Adrenal gland (tissue), 19 donors: ENCODE results near the gene GPATCH4. TPM values are rescaled to one million over a fixed set of nuclear protein-coding genes. Genes with fewer than 3 reads are reported as not detected.

ENCODE experiments used
- DNase-seq, 7 donors: peaks; one replicate each; pipeline ENCODE4 v3.0.0-alpha.2; 2019 to 2020
- H3K27ac ChIP-seq, 5 donors: fragments of 200-600 bp; sonication (generic) in 4 of 5; 1 replicate in 3 of 5; 2 replicates in 2 of 5; pipeline versions ENCODE4 v1.5.1 to v1.8.0; 2016 to 2020; ENCODE audit warnings: mild to moderate bottlenecking in 1 of 5
- H3K27me3 ChIP-seq: fragments of 200-600 bp; 2 replicates; pipeline ENCODE4 v1.8.0; 2021
- H3K36me3 ChIP-seq, 2 donors: fragments of 200-600 bp; replicated peaks in 1 of 2; 1 replicate in 1 of 2; 2 replicates in 1 of 2; pipeline versions ENCODE4 v1.5.1 to v1.8.0; 2018 to 2022
- H3K4me1 ChIP-seq, 2 donors: fragments of 200-600 bp; replicated peaks in 1 of 2; 1 replicate in 1 of 2; 2 replicates in 1 of 2; pipeline versions ENCODE4 v1.5.1 to v1.8.0; 2018 to 2021
- H3K4me3 ChIP-seq, 4 donors: fragments of 200-600 bp; sonication (generic) in 3 of 4; one replicate each; pipeline ENCODE4 v1.5.1; 2016 to 2018
- H3K9me3 ChIP-seq, 3 donors: fragments of 200-600 bp; sonication (generic) in 1 of 3; replicated peaks in 1 of 3; 1 replicate in 2 of 3; 2 replicates in 1 of 3; pipeline versions ENCODE4 v1.5.1 to v1.8.0; 2016 to 2021
- CTCF ChIP-seq, 6 experiments: fragments of 450-650 bp in 4 of 6; fragments of 200-600 bp in 2 of 6; sonication (generic) in 1 of 6; IDR thresholded peaks; 1 replicate in 5 of 6; 2 replicates in 1 of 6; pipeline versions ENCODE4 v1.5.1 to v1.8.0; 2016 to 2021; ENCODE audit warnings: antibody characterized with exemption in 6 of 6, mild to moderate bottlenecking in 2 of 6, moderate library complexity in 1 of 6
- POLR2A ChIP-seq, 2 donors: fragments of 450-650 bp; IDR thresholded peaks; one replicate each; pipeline ENCODE4 v1.6.1; 2017; ENCODE audit warnings: antibody characterized with exemption in 2 of 2, mild to moderate bottlenecking in 2 of 2, moderate library complexity in 1 of 2
- WGBS, 4 donors: extraction: QIAGEN DNeasy Blood & Tissue Kit in 2 of 4; methylation state at CpG; one replicate each; pipeline versions ENCODE4 v1.1.5 to v1.1.7; 2013 to 2017; 5-methylcytosine and 5-hydroxymethylcytosine counted together
- intact Hi-C, 2 donors: fragments of 100-400 bp; cut with DNase I; formaldehyde crosslinking; loops; one replicate each; pipeline versions ENCODE4 v1.14.1 to v1.15.0; 2022 to 2023
- long read RNA-seq, 10 donors: library from polyadenylated mRNA in 3 of 10; unstranded in 2 of 10; stranded (forward) in 1 of 10; transcript quantifications; one replicate each; pipeline ENCODE4 v2.0.0 and lab custom pipeline, GENCODE V29; 2021 to 2026
- polyA plus RNA-seq, 3 donors: library from polyadenylated mRNA; stranded (reverse); fragments of 200-250 nt in 2 of 3; fragments of 350-450 nt in 1 of 3; fragmentation: Illumina TruSeq in 1 of 3; extraction: RNeasy Lipid Tissue Mini Kit (QIAGEN cat#74804) in 1 of 3; gene quantifications; one replicate each; pipeline ENCODE4 v1.2.3, GENCODE V29; 2013 to 2014
- total RNA-seq, 9 donors: library from RNA; depleted of rRNA in 4 of 9; stranded (reverse); fragments of >200 nt in 4 of 9; fragments of 120-200 nt in 1 of 9; fragmentation: NEBNext Ultra II Directional in 1 of 9; extraction: Animal tissue kit (Norgen Biotek cat#: 25700) in 1 of 9; gene quantifications; one replicate each; pipeline versions ENCODE4 v1.1.0 to v1.2.4, GENCODE V29; 2013 to 2023
- donor health status: healthy with polysubstance abuse.
- donor health status: Bipolar disorder and iron deficiency.
- donor health status: DM: yes; HTN: yes; CAD: no.
- donor health status: DM: no; HTN: no; CAD: no.
- donor health status: DM: no; HTN: no; CAD: no.
- donor health status: DM: yes; HTN: yes; CAD: no.

GPATCH4 gene
- total RNA-seq (10 to 100 TPM in 8 of 9 donors, 1 to 10 TPM in 1; 7.8 to 42.4 (median 24.3) TPM), polyA plus RNA-seq (10 to 100 TPM; 13.9 to 72.2 (median 39.3) TPM)
- long read RNA-seq, donor 1, transcript GPATCH4-201 (8 exons, 1,972 nt): major isoform, 15 of 19 reads
- long read RNA-seq, donor 1, partial matches to known transcripts: 0 of 19 reads
- long read RNA-seq, donor 1, other reads (novel, unspliced or antisense): 0 of 19 reads
- long read RNA-seq, donor 2, transcript GPATCH4-214 (2 exons, 552 nt): major isoform, 5 of 10 reads
- long read RNA-seq, donor 2, partial matches to known transcripts: 0 of 10 reads
- long read RNA-seq, donor 2, other reads (novel, unspliced or antisense): 0 of 10 reads
- long read RNA-seq, donor 3, transcript GPATCH4-201 (8 exons, 1,972 nt): major isoform, 9 of 9 reads
- long read RNA-seq, donor 3, partial matches to known transcripts: 0 of 9 reads
- long read RNA-seq, donor 3, other reads (novel, unspliced or antisense): 0 of 9 reads
- long read RNA-seq, donor 4, transcript GPATCH4-201 (8 exons, 1,972 nt): major isoform, 20 of 27 reads
- long read RNA-seq, donor 4, partial matches to known transcripts: 1 of 27 reads
- long read RNA-seq, donor 4, other reads (novel, unspliced or antisense): 4 of 27 reads
- long read RNA-seq, donor 5, transcript GPATCH4-201 (8 exons, 1,972 nt): major isoform, 30 of 39 reads
- long read RNA-seq, donor 5, partial matches to known transcripts: 0 of 39 reads
- long read RNA-seq, donor 5, other reads (novel, unspliced or antisense): 9 of 39 reads
- long read RNA-seq, donor 6, transcript GPATCH4-201 (8 exons, 1,972 nt): major isoform, 9 of 11 reads
- long read RNA-seq, donor 6, partial matches to known transcripts: 0 of 11 reads
- long read RNA-seq, donor 6, other reads (novel, unspliced or antisense): 2 of 11 reads
- long read RNA-seq, donor 7, transcript GPATCH4-201 (8 exons, 1,972 nt): major isoform, 6 of 6 reads
- long read RNA-seq, donor 7, partial matches to known transcripts: 0 of 6 reads
- long read RNA-seq, donor 7, other reads (novel, unspliced or antisense): 0 of 6 reads
- long read RNA-seq, donor 8, partial matches to known transcripts: 6 of 9 reads
- long read RNA-seq, donor 8, other reads (novel, unspliced or antisense): 0 of 9 reads
- long read RNA-seq, donor 9, transcript GPATCH4-201 (8 exons, 1,972 nt): major isoform, 7 of 11 reads
- long read RNA-seq, donor 9, partial matches to known transcripts: 0 of 11 reads
- long read RNA-seq, donor 9, other reads (novel, unspliced or antisense): 0 of 11 reads
- long read RNA-seq, donor 10, partial matches to known transcripts: 0 of 6 reads
- long read RNA-seq, donor 10, other reads (novel, unspliced or antisense): 0 of 6 reads

GRCh38 chr1:156601122-156601830 is at the start of gene GPATCH4:
Gene GPATCH4, minus strand, starts transcription at chr1:156601479.
- Histone ChIP-seq H3K36me3 (peaks cover 0 to 22% of the 10 kb centered on the region in 2 donors), H3K4me1 (peaks cover 6 to 16% of the 10 kb centered on the region in 2 donors), H3K27me3 (no peaks in the 10 kb centered on the region), H3K27ac (peak within 1 kb of the TSS in 4 of 5 donors; percentile 45 to 74 (median 66)), H3K9me3 (no peaks in the 10 kb centered on the region), H3K4me3 (peak within 1 kb of the TSS; percentile 11 to 64 (median 35))
- DNase-seq: peak; percentile 76 to 92 (median 88)
- 0 to 1% (median 0%) methylated on average over 5 to 35 of the region's 35 CpGs for WGBS, 4 donors
- intact Hi-C loops: no loop called here
- TF ChIP-seq POLR2A (IDR thresholded peaks at IDR 0.05) (peak in 1 of 2 donors; percentile 27), CTCF (IDR thresholded peaks at IDR 0.05) (no peak)

GRCh38 chr1:156648951-156649350 is 47.7 kb upstream of the GPATCH4 start:
- intact Hi-C loops: no loop called here
- H3K27ac ChIP-seq: no peak overlapping the region
- DNase-seq: no peak
- H3K36me3 ChIP-seq: no peaks in the 10 kb centered on the region
- no peak overlapping the region for H3K4me3 ChIP-seq
- H3K27me3 ChIP-seq: peaks cover 13% of the 10 kb centered on the region
- H3K9me3 ChIP-seq: no peaks in the 10 kb centered on the region
- TF ChIP-seq CTCF (IDR thresholded peaks at IDR 0.05): no peak
- no peak for TF ChIP-seq POLR2A (IDR thresholded peaks at IDR 0.05)
- H3K4me1 ChIP-seq: no peaks in the 10 kb centered on the region
- WGBS, 4 donors: 11 to 30% (median 26%) methylated on average over 1 to 2 of the region's 2 CpGs

- Histone ChIP-seq H3K27me3 (peaks cover 13% of the 10 kb centered on the region), H3K36me3 (no peaks in the 10 kb centered on the region), H3K4me1 (no peaks in the 10 kb centered on the region), H3K9me3 (no peaks in the 10 kb centered on the region), H3K4me3 (no peak overlapping the region), H3K27ac (no peak overlapping the region)
- no peak for TF ChIP-seq POLR2A (IDR thresholded peaks at IDR 0.05)
- TF ChIP-seq CTCF (IDR thresholded peaks at IDR 0.05): no peak
- WGBS, 4 donors: 70 to 86% (median 78%) methylated on average over 2 to 10 of the region's 10 CpGs
- DNase-seq: no peak
- intact Hi-C loops: no loop called here
These were observed 47.2 kb upstream of the GPATCH4 start for GRCh38 chr1:156648496-156648895.
